HEK293 (cell line): Measurements from ENCODE around the gene MRFAP1.

Experiments
- CTCF ChIA-PET: fragments of 350-600 bp; formaldehyde crosslinking; extraction: SDS; loops from one replicate; lab custom pipeline; 2021; ENCODE audit warnings: antibody characterized with exemption; lab: Yijun Ruan, JAX
- POLR2A ChIA-PET: fragments of 300-600 bp; formaldehyde crosslinking; extraction: SDS; loops from one replicate; lab custom pipeline; 2020; ENCODE audit warnings: antibody characterized with exemption, inconsistent platforms; lab: Yijun Ruan, JAX
- H3K27ac ChIP-seq: fragments of 200-500 bp; sonication (Bioruptor generic); 2 replicates; pipeline ENCODE4 v1.5.1; 2014; ENCODE audit warnings: low read depth, low read length, control low read depth, inconsistent platforms; ENCODE audit errors: extremely low read depth
- H3K36me3 ChIP-seq, 2 experiments: fragments of 200-500 bp in 1 of 2; sonication (Bioruptor generic) in 1 of 2; 1 replicate in 1 of 2; 2 replicates in 1 of 2; pipeline ENCODE4 v1.5.1; 2014 to 2017; ENCODE audit warnings: inconsistent platforms in 2 of 2, low read length in 2 of 2; ENCODE audit not compliant: control insufficient read depth in 2 of 2, insufficient read depth in 1 of 2
- H3K4me1 ChIP-seq: fragments of 200-500 bp; sonication (Bioruptor generic); 2 replicates; pipeline ENCODE4 v1.5.1; 2014; ENCODE audit warnings: mild to moderate bottlenecking, low read length, inconsistent platforms; ENCODE audit not compliant: control insufficient read depth, insufficient read depth
- H3K4me3 ChIP-seq: 2 replicates; pipeline ENCODE4 v1.5.1; 2011; ENCODE audit warnings: low read depth, mild to moderate bottlenecking, control low read depth, low read length, moderate library complexity
- H3K9me3 ChIP-seq: fragments of 200-500 bp; sonication (Bioruptor generic); 2 replicates; pipeline ENCODE4 v1.5.1; 2014; ENCODE audit warnings: low read depth, low read length, inconsistent platforms; ENCODE audit not compliant: control insufficient read depth, insufficient read depth
- EGR2 ChIP-seq: fragments of 450-650 bp; formaldehyde crosslinking; IDR thresholded peaks from 2 replicates; pipeline ENCODE4 v1.5.1; 2016; ENCODE audit warnings: low read depth, missing biosample characterization, missing genetic modification characterization
- HOXC10 ChIP-seq: sonication (generic); formaldehyde crosslinking; IDR thresholded peaks from 2 replicates; pipeline ENCODE4 v1.8.1; 2023; ENCODE audit warnings: mild to moderate bottlenecking, missing genetic modification reagents
- KLF10 ChIP-seq: fragments of 450-650 bp; IDR thresholded peaks from 2 replicates; pipeline ENCODE4 v1.5.1; 2018; ENCODE audit warnings: missing biosample characterization, mild to moderate bottlenecking, missing genetic modification characterization
- SP3 ChIP-seq: fragments of 450-650 bp; formaldehyde crosslinking; IDR thresholded peaks from 2 replicates; pipeline ENCODE4 v1.5.1; 2016; ENCODE audit warnings: missing biosample characterization, missing genetic modification characterization
- YY1 ChIP-seq: fragments of 450-650 bp; formaldehyde crosslinking; IDR thresholded peaks from 2 replicates; pipeline ENCODE4 v1.5.1; 2018; ENCODE audit warnings: missing biosample characterization, missing genetic modification characterization
- ZBTB17 ChIP-seq: fragments of 450-650 bp; formaldehyde crosslinking; IDR thresholded peaks from 2 replicates; pipeline ENCODE4 v1.5.1; 2016; ENCODE audit warnings: missing biosample characterization, missing genetic modification characterization
- ZFHX2 ChIP-seq: fragments of 450-650 bp; formaldehyde crosslinking; conservative IDR thresholded peaks from 2 replicates; pipeline ENCODE4 v1.5.1; 2016; ENCODE audit warnings: missing biosample characterization, missing genetic modification characterization
- ZIC2 ChIP-seq: fragments of 450-650 bp; formaldehyde crosslinking; IDR thresholded peaks from 2 replicates; pipeline ENCODE4 v1.5.1; 2016; ENCODE audit warnings: missing biosample characterization, missing genetic modification characterization
- ZNF114 ChIP-seq: fragments of 450-650 bp; formaldehyde crosslinking; IDR thresholded peaks from 2 replicates; pipeline ENCODE4 v1.5.0; 2017; ENCODE audit warnings: missing biosample characterization, missing genetic modification characterization
- ZNF146 ChIP-seq: fragments of 450-650 bp; formaldehyde crosslinking; IDR thresholded peaks from 2 replicates; pipeline ENCODE4 v1.5.1; 2016; ENCODE audit warnings: missing biosample characterization, missing genetic modification characterization
- ZNF16 ChIP-seq: fragments of 450-650 bp; formaldehyde crosslinking; IDR thresholded peaks from 2 replicates; pipeline ENCODE4 v1.5.1; 2016; ENCODE audit warnings: low read depth, missing biosample characterization, missing genetic modification characterization
- ZNF223 ChIP-seq: fragments of 450-650 bp; formaldehyde crosslinking; IDR thresholded peaks from 2 replicates; pipeline ENCODE4 v1.5.1; 2016; ENCODE audit warnings: missing biosample characterization, missing genetic modification characterization
- ZNF311 ChIP-seq: fragments of 450-650 bp; formaldehyde crosslinking; IDR thresholded peaks from 2 replicates; pipeline ENCODE4 v1.5.1; 2017; ENCODE audit warnings: missing biosample characterization, missing genetic modification characterization, borderline replicate concordance
- ZNF354C ChIP-seq: fragments of 450-650 bp; formaldehyde crosslinking; IDR thresholded peaks from 2 replicates; pipeline ENCODE4 v1.5.1; 2016; ENCODE audit warnings: missing biosample characterization, missing genetic modification characterization, low read depth, borderline replicate concordance
- ZNF366 ChIP-seq: fragments of 450-650 bp; formaldehyde crosslinking; conservative IDR thresholded peaks from 2 replicates; pipeline ENCODE4 v1.5.1; 2016; ENCODE audit warnings: missing biosample characterization, missing genetic modification characterization
- ZNF529 ChIP-seq: fragments of 450-650 bp; formaldehyde crosslinking; IDR thresholded peaks from 2 replicates; pipeline ENCODE4 v1.5.1; 2017; ENCODE audit warnings: missing genetic modification characterization, missing biosample characterization; ENCODE audit not compliant: insufficient replicate concordance
- ZNF560 ChIP-seq: fragments of 450-650 bp; formaldehyde crosslinking; IDR thresholded peaks from 2 replicates; pipeline ENCODE4 v1.5.1; 2017; ENCODE audit warnings: missing biosample characterization, missing genetic modification characterization, borderline replicate concordance
- ZNF654 ChIP-seq: fragments of 450-650 bp; formaldehyde crosslinking; IDR thresholded peaks from 2 replicates; pipeline ENCODE4 v1.5.1; 2016; ENCODE audit warnings: low read depth, missing biosample characterization, missing genetic modification characterization
- ZNF664 ChIP-seq: fragments of 450-650 bp; formaldehyde crosslinking; IDR thresholded peaks from 2 replicates; pipeline ENCODE4 v1.5.1; 2016; ENCODE audit warnings: missing biosample characterization, missing genetic modification characterization
- TF ChIP-seq, protein P1 (sequence below): fragments of 450-650 bp; IDR thresholded peaks from 2 replicates; pipeline ENCODE4 v1.5.1; 2018; ENCODE audit warnings: missing biosample characterization, mild to moderate bottlenecking, missing genetic modification characterization
- TF ChIP-seq, protein P2 (sequence below): IDR thresholded peaks from 2 replicates; pipeline ENCODE4 v1.6.1; 2011; ENCODE audit warnings: mild to moderate bottlenecking, low read depth, low read length, borderline replicate concordance
- TF ChIP-seq, protein P3 (sequence below): fragments of 450-650 bp; formaldehyde crosslinking; IDR thresholded peaks from 2 replicates; pipeline ENCODE4 v1.5.1; 2016; ENCODE audit warnings: missing biosample characterization, missing genetic modification characterization
- TF ChIP-seq, protein P4 (sequence below): fragments of 450-650 bp; formaldehyde crosslinking; IDR thresholded peaks from 2 replicates; pipeline ENCODE4 v1.5.1; 2016; ENCODE audit warnings: missing biosample characterization, missing genetic modification characterization
- TF ChIP-seq, protein P5 (sequence below): fragments of 450-650 bp; IDR thresholded peaks from 2 replicates; pipeline ENCODE4 v1.5.1; 2018; ENCODE audit warnings: missing biosample characterization, missing genetic modification characterization
- TF ChIP-seq, protein P6 (sequence below): sonication (generic); formaldehyde crosslinking; IDR thresholded peaks from 2 replicates; pipeline ENCODE4 v1.8.1; 2022; ENCODE audit warnings: mild to moderate bottlenecking, moderate library complexity, missing genetic modification reagents

Gene MRFAP1

DNA sequence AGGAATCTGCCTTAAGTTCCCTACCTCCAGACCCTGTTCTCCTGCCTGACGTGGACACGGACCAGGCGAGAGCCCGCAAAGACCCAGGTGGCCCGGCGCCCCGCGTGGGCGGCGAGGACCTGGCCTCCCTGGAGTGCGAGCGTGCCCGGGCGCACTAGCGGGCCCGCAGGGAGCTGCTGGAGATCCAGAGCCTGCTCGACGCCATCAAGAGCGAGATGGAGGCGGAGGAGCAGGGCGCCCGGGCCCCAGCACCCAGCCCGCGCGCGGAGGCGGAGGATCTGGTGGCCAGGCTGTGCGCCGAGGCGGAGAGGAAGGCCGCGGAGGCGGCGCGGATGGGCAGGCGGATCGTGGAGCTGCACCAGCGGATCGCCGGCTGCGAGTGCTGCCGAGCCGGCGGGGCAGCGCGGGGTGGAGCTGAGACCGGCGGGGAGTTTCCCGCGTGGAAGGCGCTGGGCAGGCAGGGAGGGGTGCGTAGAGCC, 18.2 kb downstream of the MRFAP1 start (continued):
- TF ChIP-seq, protein P1, sequence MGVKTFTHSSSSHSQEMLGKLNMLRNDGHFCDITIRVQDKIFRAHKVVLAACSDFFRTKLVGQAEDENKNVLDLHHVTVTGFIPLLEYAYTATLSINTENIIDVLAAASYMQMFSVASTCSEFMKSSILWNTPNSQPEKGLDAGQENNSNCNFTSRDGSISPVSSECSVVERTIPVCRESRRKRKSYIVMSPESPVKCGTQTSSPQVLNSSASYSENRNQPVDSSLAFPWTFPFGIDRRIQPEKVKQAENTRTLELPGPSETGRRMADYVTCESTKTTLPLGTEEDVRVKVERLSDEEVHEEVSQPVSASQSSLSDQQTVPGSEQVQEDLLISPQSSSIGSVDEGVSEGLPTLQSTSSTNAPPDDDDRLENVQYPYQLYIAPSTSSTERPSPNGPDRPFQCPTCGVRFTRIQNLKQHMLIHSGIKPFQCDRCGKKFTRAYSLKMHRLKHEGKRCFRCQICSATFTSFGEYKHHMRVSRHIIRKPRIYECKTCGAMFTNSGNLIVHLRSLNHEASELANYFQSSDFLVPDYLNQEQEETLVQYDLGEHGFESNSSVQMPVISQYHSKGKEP (tag by site-specific recombination), result no peak
- TF ChIP-seq SP3 (tag by site-specific recombination) (no peak), KLF10 (tag by site-specific recombination) (no peak), ZNF311 (no peak), HOXC10 (no peak), ZNF146 (tag by site-specific recombination) (no peak), ZNF560 (tag by site-specific recombination) (no peak), ZNF16 (tag by site-specific recombination) (no peak)
- TF ChIP-seq, protein P2, sequence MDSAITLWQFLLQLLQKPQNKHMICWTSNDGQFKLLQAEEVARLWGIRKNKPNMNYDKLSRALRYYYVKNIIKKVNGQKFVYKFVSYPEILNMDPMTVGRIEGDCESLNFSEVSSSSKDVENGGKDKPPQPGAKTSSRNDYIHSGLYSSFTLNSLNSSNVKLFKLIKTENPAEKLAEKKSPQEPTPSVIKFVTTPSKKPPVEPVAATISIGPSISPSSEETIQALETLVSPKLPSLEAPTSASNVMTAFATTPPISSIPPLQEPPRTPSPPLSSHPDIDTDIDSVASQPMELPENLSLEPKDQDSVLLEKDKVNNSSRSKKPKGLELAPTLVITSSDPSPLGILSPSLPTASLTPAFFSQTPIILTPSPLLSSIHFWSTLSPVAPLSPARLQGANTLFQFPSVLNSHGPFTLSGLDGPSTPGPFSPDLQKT, result no peak

DNA sequence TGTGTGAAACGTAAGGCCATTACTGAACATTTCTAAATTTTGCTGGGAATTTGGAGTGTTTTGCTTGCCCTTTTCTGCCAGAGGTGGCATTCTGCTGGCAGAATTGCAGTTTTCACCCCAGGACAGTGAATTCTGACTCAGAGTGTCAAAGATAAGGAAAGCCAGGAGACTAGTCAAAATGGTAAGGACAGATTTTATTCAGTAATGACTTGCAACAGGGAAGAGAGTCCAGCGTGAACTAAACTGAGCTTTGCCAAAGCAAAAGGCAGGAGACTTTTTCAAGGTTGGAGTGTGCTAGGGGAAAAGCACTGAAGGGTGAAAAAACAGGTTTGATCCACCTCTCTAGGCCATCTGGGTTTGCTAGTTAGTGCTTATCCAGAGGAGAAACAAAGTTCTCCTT, 19.4 kb downstream of the MRFAP1 start:
- TF ChIP-seq ZNF529, result no peak
- H3K36me3 ChIP-seq, result no peaks in the 10 kb centered on the region
- H3K27ac ChIP-seq, result no peak overlapping the region
- no peaks in the 10 kb centered on the region for H3K9me3 ChIP-seq
- ChIA-PET POLR2A (interaction anchor here (1.0 kb wide), 1 partner anchor 14 kb away, joined by 3 read pairs; a partner anchor contains a TSS), CTCF (interaction anchor here (0.6 kb wide), 1 partner anchor 653 kb away, joined by 3 read pairs; no protein-coding TSS in a partner anchor)
- H3K4me1 ChIP-seq, result no peaks in the 10 kb centered on the region
- H3K4me3 ChIP-seq, result no peak overlapping the region

DNA sequence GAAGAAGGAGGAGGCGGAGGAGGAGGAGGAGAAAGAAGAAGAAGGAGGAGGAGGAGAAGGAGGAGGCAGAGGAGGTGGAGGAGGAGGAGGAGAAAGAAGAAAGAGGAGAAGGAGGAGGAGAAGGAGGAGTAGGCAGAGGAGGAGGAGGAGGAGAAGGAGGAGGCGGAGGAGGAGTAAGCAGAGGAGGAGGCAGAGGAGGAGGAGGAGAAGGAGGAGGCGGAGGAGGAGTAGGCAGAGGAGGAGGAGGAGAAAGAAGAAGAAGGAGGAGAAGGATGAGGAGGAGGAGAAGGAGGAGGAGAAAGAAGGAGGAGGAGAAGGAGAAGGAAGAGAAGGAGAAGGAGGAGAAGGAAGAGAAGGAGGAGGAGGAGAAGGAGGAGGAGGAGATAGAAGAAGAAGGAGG, 19.9 kb downstream of the MRFAP1 start:
- Histone ChIP-seq H3K9me3 (no peaks in the 10 kb centered on the region), H3K4me1 (no peaks in the 10 kb centered on the region), H3K27ac (no peak overlapping the region), H3K36me3 (no peaks in the 10 kb centered on the region), H3K4me3 (no peak overlapping the region)
- POLR2A ChIA-PET, result interaction anchor here (1.0 kb wide), 1 partner anchor 13 kb away, joined by 3 read pairs; a partner anchor contains a TSS
- CTCF ChIA-PET, result no interaction called here
- TF ChIP-seq ZNF366 (tag by site-specific recombination) (peak; percentile 53), SP3 (tag by site-specific recombination) (peak; percentile 90), ZFHX2 (peak; percentile 99), EGR2 (tag by site-specific recombination) (peak; percentile 100), ZNF654 (tag by site-specific recombination) (no peak), ZIC2 (no peak), ZBTB17 (tag by site-specific recombination) (no peak), ZNF223 (tag by site-specific recombination) (no peak), ZNF114 (no peak), ZNF664 (tag by site-specific recombination) (no peak), ZNF354C (tag by site-specific recombination) (no peak), YY1 (tag by site-specific recombination) (no peak)
- TF ChIP-seq, protein P3, sequence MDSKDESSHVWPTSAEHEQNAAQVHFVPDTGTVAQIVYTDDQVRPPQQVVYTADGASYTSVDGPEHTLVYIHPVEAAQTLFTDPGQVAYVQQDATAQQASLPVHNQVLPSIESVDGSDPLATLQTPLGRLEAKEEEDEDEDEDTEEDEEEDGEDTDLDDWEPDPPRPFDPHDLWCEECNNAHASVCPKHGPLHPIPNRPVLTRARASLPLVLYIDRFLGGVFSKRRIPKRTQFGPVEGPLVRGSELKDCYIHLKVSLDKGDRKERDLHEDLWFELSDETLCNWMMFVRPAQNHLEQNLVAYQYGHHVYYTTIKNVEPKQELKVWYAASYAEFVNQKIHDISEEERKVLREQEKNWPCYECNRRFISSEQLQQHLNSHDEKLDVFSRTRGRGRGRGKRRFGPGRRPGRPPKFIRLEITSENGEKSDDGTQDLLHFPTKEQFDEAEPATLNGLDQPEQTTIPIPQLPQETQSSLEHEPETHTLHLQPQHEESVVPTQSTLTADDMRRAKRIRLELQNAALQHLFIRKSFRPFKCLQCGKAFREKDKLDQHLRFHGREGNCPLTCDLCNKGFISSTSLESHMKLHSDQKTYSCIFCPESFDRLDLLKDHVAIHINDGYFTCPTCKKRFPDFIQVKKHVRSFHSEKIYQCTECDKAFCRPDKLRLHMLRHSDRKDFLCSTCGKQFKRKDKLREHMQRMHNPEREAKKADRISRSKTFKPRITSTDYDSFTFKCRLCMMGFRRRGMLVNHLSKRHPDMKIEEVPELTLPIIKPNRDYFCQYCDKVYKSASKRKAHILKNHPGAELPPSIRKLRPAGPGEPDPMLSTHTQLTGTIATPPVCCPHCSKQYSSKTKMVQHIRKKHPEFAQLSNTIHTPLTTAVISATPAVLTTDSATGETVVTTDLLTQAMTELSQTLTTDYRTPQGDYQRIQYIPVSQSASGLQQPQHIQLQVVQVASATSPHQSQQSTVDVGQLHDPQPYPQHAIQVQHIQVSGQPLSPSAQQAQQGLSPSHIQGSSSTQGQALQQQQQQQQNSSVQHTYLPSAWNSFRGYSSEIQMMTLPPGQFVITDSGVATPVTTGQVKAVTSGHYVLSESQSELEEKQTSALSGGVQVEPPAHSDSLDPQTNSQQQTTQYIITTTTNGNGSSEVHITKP (tag by site-specific recombination), result no peak
- TF ChIP-seq, protein P4, sequence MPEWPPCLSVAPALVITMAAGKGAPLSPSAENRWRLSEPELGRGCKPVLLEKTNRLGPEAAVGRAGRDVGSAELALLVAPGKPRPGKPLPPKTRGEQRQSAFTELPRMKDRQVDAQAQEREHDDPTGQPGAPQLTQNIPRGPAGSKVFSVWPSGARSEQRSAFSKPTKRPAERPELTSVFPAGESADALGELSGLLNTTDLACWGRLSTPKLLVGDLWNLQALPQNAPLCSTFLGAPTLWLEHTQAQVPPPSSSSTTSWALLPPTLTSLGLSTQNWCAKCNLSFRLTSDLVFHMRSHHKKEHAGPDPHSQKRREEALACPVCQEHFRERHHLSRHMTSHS, result no peak
- TF ChIP-seq, protein P5, sequence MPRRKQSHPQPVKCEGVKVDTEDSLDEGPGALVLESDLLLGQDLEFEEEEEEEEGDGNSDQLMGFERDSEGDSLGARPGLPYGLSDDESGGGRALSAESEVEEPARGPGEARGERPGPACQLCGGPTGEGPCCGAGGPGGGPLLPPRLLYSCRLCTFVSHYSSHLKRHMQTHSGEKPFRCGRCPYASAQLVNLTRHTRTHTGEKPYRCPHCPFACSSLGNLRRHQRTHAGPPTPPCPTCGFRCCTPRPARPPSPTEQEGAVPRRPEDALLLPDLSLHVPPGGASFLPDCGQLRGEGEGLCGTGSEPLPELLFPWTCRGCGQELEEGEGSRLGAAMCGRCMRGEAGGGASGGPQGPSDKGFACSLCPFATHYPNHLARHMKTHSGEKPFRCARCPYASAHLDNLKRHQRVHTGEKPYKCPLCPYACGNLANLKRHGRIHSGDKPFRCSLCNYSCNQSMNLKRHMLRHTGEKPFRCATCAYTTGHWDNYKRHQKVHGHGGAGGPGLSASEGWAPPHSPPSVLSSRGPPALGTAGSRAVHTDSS (tag by site-specific recombination), result peak; percentile 76
- TF ChIP-seq, protein P6, sequence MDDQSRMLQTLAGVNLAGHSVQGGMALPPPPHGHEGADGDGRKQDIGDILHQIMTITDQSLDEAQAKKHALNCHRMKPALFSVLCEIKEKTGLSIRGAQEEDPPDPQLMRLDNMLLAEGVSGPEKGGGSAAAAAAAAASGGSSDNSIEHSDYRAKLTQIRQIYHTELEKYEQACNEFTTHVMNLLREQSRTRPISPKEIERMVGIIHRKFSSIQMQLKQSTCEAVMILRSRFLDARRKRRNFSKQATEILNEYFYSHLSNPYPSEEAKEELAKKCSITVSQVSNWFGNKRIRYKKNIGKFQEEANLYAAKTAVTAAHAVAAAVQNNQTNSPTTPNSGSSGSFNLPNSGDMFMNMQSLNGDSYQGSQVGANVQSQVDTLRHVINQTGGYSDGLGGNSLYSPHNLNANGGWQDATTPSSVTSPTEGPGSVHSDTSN (CRISPR knock-in tag), result no peak
